DOHH2 (cell line): ENCODE data around the gene ZBTB38.

Experiments
- EZH2phosphoT487 ChIP-seq: fragments of 200-600 bp; sonication (generic); IDR thresholded peaks from 2 replicates; pipeline ENCODE4 v1.6.1; 2017; ENCODE audit warnings: borderline replicate concordance, mild to moderate bottlenecking, antibody characterized with exemption, low read length, moderate library complexity, mixed read lengths
- TF ChIP-seq, protein P1 (sequence below): fragments of 200-600 bp; sonication (generic); IDR thresholded peaks from one replicate; pipeline ENCODE4 v1.5.1; 2014; ENCODE audit warnings: antibody characterized with exemption, mild to moderate bottlenecking, low read depth, low read length; ENCODE audit not compliant: poor library complexity, severe bottlenecking

DNA sequence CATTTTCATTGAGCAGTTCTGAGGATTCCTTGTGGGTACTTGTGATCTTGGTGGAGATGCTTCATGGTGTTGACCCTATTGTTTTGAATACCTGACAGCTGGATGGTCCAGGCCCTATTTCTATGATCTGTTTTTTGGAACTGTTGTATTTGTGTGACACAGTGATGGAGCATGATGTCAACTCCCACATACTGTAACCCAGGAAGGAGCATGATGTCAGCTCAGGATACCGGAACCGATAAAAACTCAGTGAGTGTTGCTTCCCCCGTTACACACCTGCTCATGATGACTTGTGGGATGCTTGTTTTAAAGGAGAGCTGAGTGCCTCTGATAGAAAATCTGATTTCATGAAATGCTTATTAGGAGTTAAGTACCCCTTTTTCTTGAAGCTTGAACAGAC is 45.1 kb downstream of the ZBTB38 start:
- TF ChIP-seq, protein P1, sequence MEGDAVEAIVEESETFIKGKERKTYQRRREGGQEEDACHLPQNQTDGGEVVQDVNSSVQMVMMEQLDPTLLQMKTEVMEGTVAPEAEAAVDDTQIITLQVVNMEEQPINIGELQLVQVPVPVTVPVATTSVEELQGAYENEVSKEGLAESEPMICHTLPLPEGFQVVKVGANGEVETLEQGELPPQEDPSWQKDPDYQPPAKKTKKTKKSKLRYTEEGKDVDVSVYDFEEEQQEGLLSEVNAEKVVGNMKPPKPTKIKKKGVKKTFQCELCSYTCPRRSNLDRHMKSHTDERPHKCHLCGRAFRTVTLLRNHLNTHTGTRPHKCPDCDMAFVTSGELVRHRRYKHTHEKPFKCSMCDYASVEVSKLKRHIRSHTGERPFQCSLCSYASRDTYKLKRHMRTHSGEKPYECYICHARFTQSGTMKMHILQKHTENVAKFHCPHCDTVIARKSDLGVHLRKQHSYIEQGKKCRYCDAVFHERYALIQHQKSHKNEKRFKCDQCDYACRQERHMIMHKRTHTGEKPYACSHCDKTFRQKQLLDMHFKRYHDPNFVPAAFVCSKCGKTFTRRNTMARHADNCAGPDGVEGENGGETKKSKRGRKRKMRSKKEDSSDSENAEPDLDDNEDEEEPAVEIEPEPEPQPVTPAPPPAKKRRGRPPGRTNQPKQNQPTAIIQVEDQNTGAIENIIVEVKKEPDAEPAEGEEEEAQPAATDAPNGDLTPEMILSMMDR: no peak
- no peak for TF ChIP-seq EZH2phosphoT487
